DMS79 (cell line): ENCODE results near the gene TTLL3.
A peak's percentile ranks its signal among the peaks of the same experiment; 100 is the strongest.
"Not testable (repeated sequence)": the region's sequence is repeated elsewhere in the genome, so short reads cannot be mapped to it uniquely, and the experiment has no call there.

Experiments used
- DNase-seq: peaks from one replicate; lab custom pipeline; 2025; lab: John Stamatoyannopoulos, UW

Gene TTLL3

DNA sequence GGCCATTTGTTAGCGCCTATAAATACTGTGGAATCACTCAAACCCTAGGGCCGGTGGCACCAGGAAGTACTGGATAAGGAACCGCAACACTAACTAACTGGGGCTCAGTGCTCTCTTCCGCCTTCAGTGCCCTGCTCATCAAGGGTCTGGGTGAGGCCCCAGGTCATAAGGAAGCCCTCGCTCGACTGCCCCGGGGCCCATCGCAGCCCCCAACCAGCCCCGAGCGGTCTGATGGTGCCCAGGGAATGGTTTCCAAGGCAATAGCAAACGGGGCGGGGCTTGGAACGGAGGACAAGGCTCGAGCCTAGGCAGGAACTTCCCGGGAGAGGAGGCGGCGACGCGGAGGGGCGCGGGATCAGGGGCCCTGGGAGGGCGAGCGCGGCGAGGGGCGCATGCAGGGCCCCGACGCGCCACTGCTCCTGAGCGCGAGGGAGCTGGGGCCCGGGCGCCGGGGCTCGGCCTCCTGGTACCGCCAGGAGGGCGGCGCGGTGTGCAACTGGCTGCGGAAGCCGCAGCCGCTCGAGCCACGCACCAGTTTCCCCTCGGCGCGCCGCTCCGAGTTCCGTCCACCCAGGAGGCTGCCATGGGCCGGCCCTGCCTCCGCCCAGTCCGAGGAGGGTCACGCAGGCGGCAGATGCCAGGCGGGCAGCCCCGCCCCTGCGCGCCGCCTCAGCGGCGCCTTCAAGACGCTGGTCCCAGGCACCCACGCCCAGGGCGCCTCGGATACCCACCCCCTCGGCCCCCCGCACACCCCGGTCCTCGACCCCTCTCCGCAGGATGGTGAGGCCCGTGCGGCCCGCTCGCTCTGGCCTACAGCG is at the start of gene TTLL3:
TSS of gene TTLL3 (plus strand) at position 648 of the 818 bp plus-strand sequence. CDS start 400 bp downstream, outside the sequence.
- peak; percentile 18 for DNase-seq

GRCh38 chr3:9760779-9761505 is 49.1 kb upstream of the TTLL3 start:
- no peak for DNase-seq

DNA sequence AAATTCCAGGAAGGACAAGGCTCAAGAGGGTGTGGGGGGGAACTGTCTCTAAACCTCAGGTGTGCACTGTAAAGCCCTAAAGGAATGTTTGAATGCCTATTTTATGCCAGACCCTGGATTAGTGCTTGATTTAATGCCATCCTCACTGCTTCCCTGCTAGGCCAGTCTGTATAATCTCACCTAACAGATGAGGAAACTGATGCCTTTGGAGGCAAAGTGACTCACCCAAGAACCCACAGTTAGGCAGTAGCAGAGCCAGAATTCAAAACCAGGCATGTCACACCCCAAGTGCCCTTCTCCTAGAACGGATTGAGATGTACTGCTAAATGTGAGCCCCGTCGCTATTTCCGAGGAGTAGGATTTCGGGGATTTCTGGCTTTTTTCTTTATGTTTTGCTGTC is 48.1 kb upstream of the TTLL3 start:
- DNase-seq = no peak

- no peak for DNase-seq
Observed at GRCh38 chr3:9762871-9763270, 47.2 kb upstream of the TTLL3 start.

DNA sequence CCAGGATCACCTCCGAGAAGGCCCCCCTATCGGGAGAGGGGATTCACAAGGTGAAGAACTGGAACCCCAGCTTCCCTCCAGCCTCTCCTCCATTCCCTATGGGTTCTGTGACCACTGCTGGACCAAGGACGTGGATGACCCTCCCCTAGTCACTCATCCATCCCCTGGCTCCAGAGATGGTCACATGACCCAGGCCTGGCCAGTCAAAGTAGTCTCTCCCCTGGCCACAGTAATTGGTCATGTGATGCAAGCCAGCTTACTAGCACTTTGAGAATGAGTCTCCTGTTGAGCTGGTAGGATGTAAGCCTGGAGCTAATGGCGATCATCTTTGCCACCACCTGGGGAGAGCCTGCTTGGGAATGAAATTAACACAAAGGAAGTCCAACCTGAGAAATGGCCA is 44.2 kb upstream of the TTLL3 start:
- DNase-seq = no peak

- DNase-seq = no peak
Observed at GRCh38 chr3:9767418-9767817, 42.6 kb upstream of the TTLL3 start.

GRCh38 chr3:9768141-9768775 is 41.8 kb upstream of the TTLL3 start:
- DNase-seq = no peak

GRCh38 chr3:9769012-9769411 is 41.0 kb upstream of the TTLL3 start:
- DNase-seq = no peak

DNA sequence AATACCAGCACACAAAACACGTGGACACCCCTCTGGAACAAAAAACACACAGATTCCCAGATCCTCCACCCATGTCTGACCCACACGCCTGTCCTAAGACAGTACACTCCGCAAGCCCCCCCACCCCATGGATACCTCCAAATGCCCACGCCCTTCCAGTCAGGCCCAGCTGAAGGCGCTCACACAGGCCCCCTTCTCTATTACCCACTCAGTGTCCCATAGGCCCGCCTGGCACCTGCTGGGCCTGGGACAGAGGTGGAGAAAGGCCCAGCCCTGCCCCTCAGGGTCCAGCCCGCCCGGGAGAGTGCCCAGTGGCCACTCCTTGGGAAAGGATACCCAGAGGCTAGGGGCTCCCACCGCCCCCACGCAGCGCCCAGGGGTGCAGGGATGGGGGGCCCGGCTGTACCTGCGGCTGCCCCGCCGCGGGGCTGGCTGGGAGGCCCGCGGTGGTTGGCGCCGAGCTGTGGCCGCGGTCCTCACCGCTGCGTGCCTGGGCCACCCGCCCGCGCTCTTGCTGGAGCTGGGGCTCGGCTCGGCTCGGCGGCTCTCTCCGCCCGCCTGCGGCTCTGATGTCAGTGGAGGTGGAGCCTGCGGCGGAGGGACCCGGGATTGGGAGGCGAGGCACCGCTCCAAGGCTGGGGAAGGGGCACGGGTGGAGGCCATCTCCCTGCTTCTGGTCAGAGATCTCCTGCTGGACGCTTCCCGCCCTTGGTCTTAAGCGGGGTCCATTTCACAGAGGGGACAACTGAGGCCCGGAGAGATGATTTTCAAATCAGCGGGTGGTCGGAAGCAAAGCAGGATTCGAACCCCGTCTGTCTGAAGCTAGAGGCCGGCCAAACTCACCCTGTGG is 40.4 kb upstream of the TTLL3 start, which contains the start of gene CAMK1:
TSS of gene CAMK1 (minus strand) at position 522 of the 850 bp plus-strand sequence. CDS start 2,198 bp downstream, outside the sequence.
- peak; percentile 8 for DNase-seq

DNA sequence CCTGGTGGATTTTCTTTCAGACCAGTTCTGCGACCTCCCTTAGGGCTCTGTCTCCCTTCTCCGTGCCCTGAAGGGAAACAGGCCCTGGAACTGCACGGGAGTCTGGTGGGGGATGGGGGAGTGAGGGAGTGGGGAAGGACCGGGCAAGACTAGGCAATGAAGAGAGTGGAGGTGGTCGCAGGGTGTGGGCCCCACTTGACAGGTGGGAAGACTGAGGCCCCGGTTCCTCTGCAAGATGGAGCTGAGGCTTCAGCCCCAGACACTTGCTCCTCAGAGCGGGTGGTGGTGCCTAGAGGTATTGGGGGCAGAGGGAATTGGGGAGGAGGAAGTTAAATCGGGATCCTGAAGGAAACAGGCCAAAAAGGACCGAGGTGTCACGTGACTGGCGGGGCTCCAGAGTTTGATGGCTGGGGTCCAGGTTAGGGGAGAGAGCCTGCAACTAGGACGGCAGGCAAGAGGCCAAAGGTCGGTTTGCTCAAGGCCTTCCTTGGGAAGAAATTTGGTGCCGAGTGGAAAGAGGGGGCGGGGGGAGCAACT is 39.7 kb upstream of the TTLL3 start:
- DNase-seq = no peak

DNA sequence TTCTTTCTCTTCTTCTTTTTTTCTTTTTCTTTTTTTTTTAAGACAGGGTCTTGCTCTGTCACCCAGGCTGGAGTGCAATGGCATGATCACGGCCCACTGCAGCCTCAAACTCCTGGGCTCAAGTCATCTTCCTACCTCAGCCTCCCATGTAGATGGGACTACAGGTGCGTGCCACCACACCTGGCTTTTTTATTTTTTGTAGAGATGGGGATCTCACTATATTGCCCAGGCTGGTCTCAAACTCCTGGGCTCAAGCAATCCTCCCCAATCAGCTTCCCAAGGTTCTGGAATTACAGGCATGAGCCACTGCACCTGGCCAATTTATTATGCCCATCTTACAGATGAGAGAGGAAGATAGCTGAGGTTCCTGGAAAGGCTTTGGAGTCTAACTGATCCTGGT is 39.1 kb upstream of the TTLL3 start:
- DNase-seq = not testable (repeated sequence)

DNA sequence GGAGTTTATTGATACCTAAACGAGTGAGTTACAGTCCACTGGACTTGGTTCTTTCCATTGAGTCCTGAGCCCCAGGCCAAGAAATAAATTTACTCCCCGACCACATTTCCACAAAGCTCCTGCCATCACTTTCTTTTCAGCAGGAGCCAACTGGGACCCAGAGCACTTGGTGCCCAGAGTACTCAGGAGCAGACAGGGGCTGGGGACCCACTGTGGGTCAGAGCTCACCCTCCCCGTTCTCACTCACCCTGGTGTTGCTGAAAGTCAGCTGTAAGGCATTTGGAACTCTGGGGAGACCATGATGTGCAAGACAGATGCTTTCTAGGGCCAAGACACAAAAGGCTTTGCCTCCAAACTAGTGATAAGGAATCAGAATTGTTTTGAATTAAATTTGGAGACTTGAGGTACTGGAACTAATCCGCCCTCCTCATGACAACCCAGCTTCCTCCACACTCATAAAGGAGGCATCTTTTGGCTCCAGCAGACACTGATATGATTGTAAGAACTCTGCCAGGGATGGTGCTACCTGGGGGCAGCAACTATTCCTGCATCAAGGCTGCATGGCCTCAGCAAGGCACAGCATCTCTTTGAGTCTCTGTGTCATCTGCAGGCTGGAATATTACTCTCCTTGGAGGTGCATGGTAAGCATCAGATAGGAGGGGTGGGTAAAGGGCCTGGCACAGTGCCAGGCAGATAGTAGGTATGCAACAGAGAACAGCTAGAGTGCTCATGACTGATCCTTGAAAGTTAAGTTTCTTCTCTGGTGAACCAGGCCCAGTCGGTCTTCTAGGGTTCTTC is 33.0 kb upstream of the TTLL3 start:
- DNase-seq = no peak

DNA sequence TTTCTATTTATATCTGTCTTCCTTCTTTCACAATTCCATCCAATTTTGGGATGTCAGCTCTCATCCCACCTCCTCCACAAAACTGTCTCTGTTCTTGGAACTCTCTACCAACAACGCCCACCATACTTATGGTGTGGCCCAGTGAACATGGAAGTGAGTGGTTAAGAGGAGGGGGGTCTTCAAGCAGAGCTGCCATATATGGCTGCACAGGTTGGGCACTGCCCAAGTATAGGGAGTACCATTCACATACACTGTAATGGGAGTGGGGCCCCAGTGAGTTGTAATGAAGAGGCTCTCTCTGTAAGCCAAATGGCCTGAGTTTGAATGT is 32.4 kb upstream of the TTLL3 start:
- DNase-seq = no peak

- DNase-seq = no peak
Observed at GRCh38 chr3:9778143-9779074, 31.7 kb upstream of the TTLL3 start.

DNA sequence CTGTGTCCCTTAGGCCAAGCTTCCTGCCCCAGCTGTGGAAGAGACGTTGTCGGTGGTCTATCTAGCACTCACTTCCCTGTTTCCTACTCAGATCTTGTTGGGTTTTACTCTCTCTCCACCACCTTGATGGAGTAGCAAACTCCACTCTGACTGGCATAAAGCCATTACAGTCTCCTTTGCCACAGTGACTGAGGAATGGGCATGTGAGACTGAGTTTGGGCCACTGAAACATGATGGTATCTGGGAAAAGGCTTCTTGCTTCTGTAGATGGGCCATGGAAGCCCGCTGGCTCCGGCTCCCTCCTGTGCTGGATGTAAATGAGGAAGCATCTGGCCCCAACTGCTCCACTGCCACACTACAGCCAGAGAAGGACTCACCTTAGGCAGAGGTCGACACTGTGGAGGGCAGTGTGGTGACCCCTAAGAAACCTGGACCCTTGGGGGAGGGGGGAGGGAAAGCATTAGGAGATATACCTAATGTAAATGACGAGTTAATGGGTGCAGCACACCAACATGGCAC is 30.9 kb upstream of the TTLL3 start:
- no peak for DNase-seq

GRCh38 chr3:9779721-9780457 is 30.2 kb upstream of the TTLL3 start:
- no peak for DNase-seq

GRCh38 chr3:9780458-9780812 is 29.6 kb upstream of the TTLL3 start:
- DNase-seq = no peak

- no peak for DNase-seq
Observed at GRCh38 chr3:9780910-9781309, 29.2 kb upstream of the TTLL3 start.

- DNase-seq = no peak
Observed at GRCh38 chr3:9781551-9781950, 28.5 kb upstream of the TTLL3 start.
